Naive thymus-derived CD4-positive, alpha-beta T cell (primary cell): Measurements from ENCODE around the gene MICAL3. TPM values are rescaled to one million over a fixed set of nuclear protein-coding genes. Genes with fewer than 3 reads are reported as not detected.

Experiments
- ATAC-seq: fragments of 150-1000 bp; cut with Tn5 transposase; 2 replicates; pipeline ENCODE4 v1.10.0; 2021; ENCODE audit warnings: mild to moderate bottlenecking, moderate library complexity
- CTCF ChIA-PET: fragments of 350-600 bp; sonication (Branson Sonifier 250); formaldehyde crosslinking; loops from one replicate; lab custom pipeline; 2021; ENCODE audit warnings: antibody characterized with exemption; lab: Charles Lee
- POLR2A ChIA-PET: fragments of 350-600 bp; sonication (Branson Sonifier 250); formaldehyde crosslinking; loops from one replicate; lab custom pipeline; 2021; ENCODE audit warnings: antibody characterized with exemption, inconsistent platforms; lab: Charles Lee
- DNase-seq, 9 donors: peaks; one replicate each; pipeline versions ENCODE4 v3.0.0 to v3.0.0-alpha.2; 2020 to 2022; ENCODE audit warnings: mixed read lengths in 1 of 9
- H3K27ac ChIP-seq: one replicate; pipeline ENCODE4 v1.7.0; 2013; ENCODE audit warnings: mild to moderate bottlenecking, low read depth, low read length, moderate library complexity
- H3K27me3 ChIP-seq, 2 donors: one replicate each; pipeline ENCODE4 v1.7.0; 2013; ENCODE audit warnings: low read length in 2 of 2, mild to moderate bottlenecking in 2 of 2, moderate library complexity in 2 of 2; ENCODE audit not compliant: control insufficient read depth in 2 of 2, insufficient read depth in 2 of 2
- H3K36me3 ChIP-seq, 3 experiments: 1 replicate in 2 of 3; 2 replicates in 1 of 3; pipeline ENCODE4 v1.7.0; 2013; ENCODE audit warnings: low read length in 3 of 3, mild to moderate bottlenecking in 3 of 3, moderate library complexity in 1 of 3; ENCODE audit not compliant: insufficient read depth in 3 of 3, control insufficient read depth in 2 of 3
- H3K4me1 ChIP-seq, 2 donors: one replicate each; pipeline ENCODE4 v1.7.0; 2013; ENCODE audit warnings: low read length in 2 of 2, mild to moderate bottlenecking in 2 of 2, moderate library complexity in 1 of 2; ENCODE audit not compliant: control insufficient read depth in 2 of 2, insufficient read depth in 2 of 2
- H3K4me3 ChIP-seq: 2 replicates; pipeline ENCODE4 v1.7.0; 2013; ENCODE audit warnings: mild to moderate bottlenecking, low read length
- H3K9me3 ChIP-seq, 3 experiments: 1 replicate in 2 of 3; 2 replicates in 1 of 3; pipeline ENCODE4 v1.7.0; 2013; ENCODE audit warnings: low read length in 3 of 3; ENCODE audit not compliant: control insufficient read depth in 2 of 3
- H3K27ac Mint-ChIP-seq, 9 donors: one replicate each; pipeline ENCODE4 v1.8.0; 2020 to 2022; ENCODE audit warnings: mixed read lengths in 9 of 9, mild to moderate bottlenecking in 8 of 9, moderate library complexity in 5 of 9, inconsistent platforms in 2 of 9
- H3K27me3 Mint-ChIP-seq, 5 donors: one replicate each; pipeline ENCODE4 v1.8.0; 2021 to 2022; ENCODE audit warnings: mixed read lengths in 5 of 5, mild to moderate bottlenecking in 1 of 5
- H3K36me3 Mint-ChIP-seq, 5 donors: one replicate each; pipeline ENCODE4 v1.8.0; 2020 to 2022; ENCODE audit warnings: mixed read lengths in 5 of 5, mild to moderate bottlenecking in 3 of 5, inconsistent platforms in 1 of 5
- H3K4me1 Mint-ChIP-seq, 7 donors: one replicate each; pipeline ENCODE4 v1.8.0; 2020 to 2022; ENCODE audit warnings: mixed read lengths in 7 of 7, mild to moderate bottlenecking in 3 of 7, inconsistent platforms in 1 of 7
- H3K4me3 Mint-ChIP-seq, 10 donors: one replicate each; pipeline ENCODE4 v1.8.0; 2020 to 2022; ENCODE audit warnings: mild to moderate bottlenecking in 10 of 10, mixed read lengths in 10 of 10, moderate library complexity in 6 of 10, inconsistent platforms in 2 of 10
- H3K9me3 Mint-ChIP-seq, 11 donors: one replicate each; pipeline ENCODE4 v1.8.0; 2020 to 2022; ENCODE audit warnings: mixed read lengths in 11 of 11, mild to moderate bottlenecking in 4 of 11, inconsistent platforms in 1 of 11, moderate library complexity in 1 of 11
- intact Hi-C, 2 donors: fragments of 100-400 bp; cut with micrococcal nuclease; formaldehyde crosslinking; loops; one replicate each; pipeline ENCODE4 v1.15.1; 2023
- polyA plus RNA-seq, 2 donors: library from polyadenylated mRNA; unstranded; fragments of 300-500 nt; fragmentation: Illumina TruSeq; gene quantifications; one replicate each; pipeline ENCODE4 v1.2.3, GENCODE V29; 2021
- total RNA-seq, 6 experiments: library from RNA in 5 of 6; stranded (reverse) in 5 of 6; gene quantifications; 1 replicate in 5 of 6; 2 replicates in 1 of 6; pipeline ENCODE4 v1.2.3 and lab custom pipeline; 2021 to 2026

The MICAL3 gene
- total and polyA plus RNA-seq, 7 experiments from 2014 or later, result 0.28 to 43.9 (median 11.4) TPM

GRCh38 chr22:17794726-17795542 is 229.4 kb downstream of the MICAL3 start:
- POLR2A ChIA-PET, result no interaction called here

GRCh38 chr22:17792854-17793434 is 231.4 kb downstream of the MICAL3 start:
- ChIA-PET POLR2A (no interaction called here), CTCF (no interaction called here)
- Mint-ChIP-seq H3K9me3 (peaks cover 0 to 2% (median 0%) of the 10 kb centered on the region in 11 donors), H3K27ac (peak overlapping the region in 1 of 9 donors; percentile 79), H3K27me3 (no peaks in the 10 kb centered on the region), H3K36me3 (peaks cover 0 to 4% (median 0%) of the 10 kb centered on the region in 5 donors), H3K4me3 (no peak overlapping the region), H3K4me1 (peaks cover 0 to 4% (median 0%) of the 10 kb centered on the region in 7 donors)
- no peak for DNase-seq
- ATAC-seq, result no peak
- Histone ChIP-seq H3K27me3 (no peaks in the 10 kb centered on the region), H3K4me1 (no peaks in the 10 kb centered on the region), H3K27ac (no peak overlapping the region), H3K36me3 (no peaks in the 10 kb centered on the region), H3K9me3 (no peaks in the 10 kb centered on the region), H3K4me3 (no peak overlapping the region)
- intact Hi-C loops, result no loop called here

More at GRCh38 chr22:17794726-17795542, 229.4 kb downstream of the MICAL3 start:
- Histone ChIP-seq H3K27me3 (no peaks in the 10 kb centered on the region), H3K36me3 (no peaks in the 10 kb centered on the region), H3K9me3 (no peaks in the 10 kb centered on the region), H3K27ac (no peak overlapping the region), H3K4me3 (no peak overlapping the region), H3K4me1 (no peaks in the 10 kb centered on the region)
- no peaks in the 10 kb centered on the region for H3K27me3 Mint-ChIP-seq
- H3K36me3 Mint-ChIP-seq, result no peaks in the 10 kb centered on the region
- peaks cover 0 to 5% (median 4%) of the 10 kb centered on the region in 7 donors for H3K4me1 Mint-ChIP-seq
- DNase-seq, result no peak
- peak overlapping the region in 2 of 9 donors; percentile 4 to 52 for H3K27ac Mint-ChIP-seq
- intact Hi-C loops, result no loop called here
- no peak overlapping the region for H3K4me3 Mint-ChIP-seq
- H3K9me3 Mint-ChIP-seq, result peaks cover 0 to 2% (median 0%) of the 10 kb centered on the region in 11 donors
- ATAC-seq, result no peak
- CTCF ChIA-PET, result no interaction called here

- H3K27me3 Mint-ChIP-seq, result no peaks in the 10 kb centered on the region
- ATAC-seq (peak; percentile 6), DNase-seq (no peak)
- Histone ChIP-seq H3K4me3 (no peak overlapping the region), H3K9me3 (no peaks in the 10 kb centered on the region), H3K27me3 (no peaks in the 10 kb centered on the region), H3K27ac (no peak overlapping the region), H3K4me1 (no peaks in the 10 kb centered on the region), H3K36me3 (no peaks in the 10 kb centered on the region)
- no peak overlapping the region for H3K27ac Mint-ChIP-seq
- intact Hi-C loops, result no loop called here
- H3K36me3 Mint-ChIP-seq, result peaks cover 0 to 4% (median 0%) of the 10 kb centered on the region in 5 donors
- H3K9me3 Mint-ChIP-seq, result peaks cover 0 to 2% (median 0%) of the 10 kb centered on the region in 11 donors
- ChIA-PET CTCF (no interaction called here), POLR2A (no interaction called here)
- peaks cover 0 to 4% (median 0%) of the 10 kb centered on the region in 7 donors for H3K4me1 Mint-ChIP-seq
- H3K4me3 Mint-ChIP-seq, result no peak overlapping the region
Measured at GRCh38 chr22:17792299-17792698, 232.1 kb downstream of the MICAL3 start.

- ATAC-seq, result no peak
- POLR2A ChIA-PET, result no interaction called here
Measured at GRCh38 chr22:17791196-17791595, 233.2 kb downstream of the MICAL3 start.

GRCh38 chr22:17789379-17790200 is 234.8 kb downstream of the MICAL3 start:
- POLR2A ChIA-PET, result no interaction called here
- Histone ChIP-seq H3K4me1 (peaks cover 0 to 4% of the 10 kb centered on the region in 2 donors), H3K36me3 (no peaks in the 10 kb centered on the region), H3K9me3 (no peaks in the 10 kb centered on the region), H3K4me3 (no peak overlapping the region), H3K27ac (no peak overlapping the region), H3K27me3 (no peaks in the 10 kb centered on the region)
- ATAC-seq, result no peak
- intact Hi-C loops, result no loop called here
- Mint-ChIP-seq H3K36me3 (peaks cover 0 to 4% (median 0%) of the 10 kb centered on the region in 5 donors), H3K27me3 (no peaks in the 10 kb centered on the region), H3K4me1 (peaks cover 0 to 4% (median 0%) of the 10 kb centered on the region in 7 donors), H3K4me3 (no peak overlapping the region), H3K27ac (no peak overlapping the region), H3K9me3 (no peaks in the 10 kb centered on the region)
- CTCF ChIA-PET, result interaction anchor here (6.8 kb wide), 1 partner anchor 47 kb away, joined by 82 read pairs; no protein-coding TSS in a partner anchor
- DNase-seq, result no peak

More at GRCh38 chr22:17791196-17791595, 233.2 kb downstream of the MICAL3 start:
- Histone ChIP-seq H3K4me3 (no peak overlapping the region), H3K27ac (no peak overlapping the region), H3K36me3 (no peaks in the 10 kb centered on the region), H3K9me3 (no peaks in the 10 kb centered on the region), H3K27me3 (no peaks in the 10 kb centered on the region), H3K4me1 (no peaks in the 10 kb centered on the region)
- Mint-ChIP-seq H3K4me3 (no peak overlapping the region), H3K9me3 (no peaks in the 10 kb centered on the region), H3K27me3 (no peaks in the 10 kb centered on the region), H3K4me1 (peaks cover 0 to 3% (median 0%) of the 10 kb centered on the region in 7 donors), H3K36me3 (peaks cover 0 to 4% (median 0%) of the 10 kb centered on the region in 5 donors), H3K27ac (no peak overlapping the region)
- CTCF ChIA-PET, result no interaction called here
- intact Hi-C loops, result no loop called here
- DNase-seq, result no peak

GRCh38 chr22:17788528-17789378 is 235.6 kb downstream of the MICAL3 start:
- DNase-seq (no peak), ATAC-seq (no peak)
- no peaks in the 10 kb centered on the region for H3K9me3 Mint-ChIP-seq
- H3K4me1 ChIP-seq, result peaks cover 0 to 4% of the 10 kb centered on the region in 2 donors
- CTCF ChIA-PET, result interaction anchor here (0.9 to 6.8 kb wide), 2 partner anchors 9 to 47 kb away, joined by 3 to 82 read pairs; no protein-coding TSS in a partner anchor
- no peaks in the 10 kb centered on the region for H3K9me3 ChIP-seq
- H3K4me3 Mint-ChIP-seq, result no peak overlapping the region
- no peaks in the 10 kb centered on the region for H3K27me3 ChIP-seq
- no peaks in the 10 kb centered on the region for H3K36me3 ChIP-seq
- H3K27me3 Mint-ChIP-seq, result no peaks in the 10 kb centered on the region
- H3K4me1 Mint-ChIP-seq, result peaks cover 0 to 4% (median 0%) of the 10 kb centered on the region in 7 donors
- no peak overlapping the region for H3K4me3 ChIP-seq
- H3K27ac ChIP-seq, result no peak overlapping the region
- intact Hi-C loops, result no loop called here
- peaks cover 0 to 4% (median 0%) of the 10 kb centered on the region in 5 donors for H3K36me3 Mint-ChIP-seq
- POLR2A ChIA-PET, result no interaction called here
- peak overlapping the region in 1 of 9 donors; percentile 52 for H3K27ac Mint-ChIP-seq
